Lower leg skin (tissue), 3 donors: Measurements from ENCODE around the gene CRYBG2.

ENCODE experiments used
- POLR2A ChIP-seq, 2 donors: fragments of 450-650 bp; IDR thresholded peaks; one replicate each; pipeline ENCODE4 v1.6.1; 2016 to 2017; ENCODE audit warnings: antibody characterized with exemption in 2 of 2, mild to moderate bottlenecking in 1 of 2, moderate library complexity in 1 of 2
- TF ChIP-seq, protein P1 (sequence below), 3 donors: fragments of 450-650 bp; IDR thresholded peaks; one replicate each; pipeline ENCODE4 v1.5.1; 2016; ENCODE audit warnings: antibody characterized with exemption in 3 of 3, mild to moderate bottlenecking in 3 of 3, moderate library complexity in 2 of 3

DNA sequence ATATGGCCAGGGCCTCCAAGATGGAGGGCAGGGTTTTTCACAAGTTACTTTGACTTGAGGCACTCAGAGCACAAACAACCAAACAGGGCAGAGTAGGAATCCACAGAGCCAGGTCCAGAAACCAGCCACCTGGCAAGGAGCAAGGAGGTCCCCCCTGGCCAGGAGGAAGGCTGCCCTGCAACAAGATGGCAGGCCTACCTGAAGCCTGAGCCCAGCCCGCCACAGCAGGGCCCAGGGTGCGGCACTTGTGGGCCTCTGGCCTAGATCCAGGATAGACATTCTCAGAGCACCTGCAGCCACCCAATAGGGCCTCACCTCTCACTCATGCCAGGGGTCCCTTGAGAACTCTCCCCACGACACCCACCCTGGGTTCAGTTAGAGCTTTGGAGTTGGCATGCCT lies 62.5 kb downstream of the CRYBG2 start:
- TF ChIP-seq, protein P1, sequence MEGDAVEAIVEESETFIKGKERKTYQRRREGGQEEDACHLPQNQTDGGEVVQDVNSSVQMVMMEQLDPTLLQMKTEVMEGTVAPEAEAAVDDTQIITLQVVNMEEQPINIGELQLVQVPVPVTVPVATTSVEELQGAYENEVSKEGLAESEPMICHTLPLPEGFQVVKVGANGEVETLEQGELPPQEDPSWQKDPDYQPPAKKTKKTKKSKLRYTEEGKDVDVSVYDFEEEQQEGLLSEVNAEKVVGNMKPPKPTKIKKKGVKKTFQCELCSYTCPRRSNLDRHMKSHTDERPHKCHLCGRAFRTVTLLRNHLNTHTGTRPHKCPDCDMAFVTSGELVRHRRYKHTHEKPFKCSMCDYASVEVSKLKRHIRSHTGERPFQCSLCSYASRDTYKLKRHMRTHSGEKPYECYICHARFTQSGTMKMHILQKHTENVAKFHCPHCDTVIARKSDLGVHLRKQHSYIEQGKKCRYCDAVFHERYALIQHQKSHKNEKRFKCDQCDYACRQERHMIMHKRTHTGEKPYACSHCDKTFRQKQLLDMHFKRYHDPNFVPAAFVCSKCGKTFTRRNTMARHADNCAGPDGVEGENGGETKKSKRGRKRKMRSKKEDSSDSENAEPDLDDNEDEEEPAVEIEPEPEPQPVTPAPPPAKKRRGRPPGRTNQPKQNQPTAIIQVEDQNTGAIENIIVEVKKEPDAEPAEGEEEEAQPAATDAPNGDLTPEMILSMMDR (IDR thresholded peaks at IDR 0.05), result no peak
- no peak for TF ChIP-seq POLR2A (IDR thresholded peaks at IDR 0.05)
